GM19328 (cell line): Measurements from ENCODE around the gene EME2.
"Not testable (repeated sequence)": the region's sequence is repeated elsewhere in the genome, so short reads cannot be mapped to it uniquely, and the experiment has no call there.

Experiments
- ATAC-seq: cut with Tn5 transposase; IDR thresholded peaks from one replicate; pipeline ENCODE4 v1.9.1; 2021; ENCODE audit warnings: mild to moderate bottlenecking, moderate library complexity; ENCODE audit not compliant: unreplicated experiment

Gene EME2, protein sequence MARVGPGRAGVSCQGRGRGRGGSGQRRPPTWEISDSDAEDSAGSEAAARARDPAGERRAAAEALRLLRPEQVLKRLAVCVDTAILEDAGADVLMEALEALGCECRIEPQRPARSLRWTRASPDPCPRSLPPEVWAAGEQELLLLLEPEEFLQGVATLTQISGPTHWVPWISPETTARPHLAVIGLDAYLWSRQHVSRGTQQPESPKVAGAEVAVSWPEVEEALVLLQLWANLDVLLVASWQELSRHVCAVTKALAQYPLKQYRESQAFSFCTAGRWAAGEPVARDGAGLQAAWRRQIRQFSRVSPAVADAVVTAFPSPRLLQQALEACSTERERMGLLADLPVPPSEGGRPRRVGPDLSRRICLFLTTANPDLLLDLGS

DNA sequence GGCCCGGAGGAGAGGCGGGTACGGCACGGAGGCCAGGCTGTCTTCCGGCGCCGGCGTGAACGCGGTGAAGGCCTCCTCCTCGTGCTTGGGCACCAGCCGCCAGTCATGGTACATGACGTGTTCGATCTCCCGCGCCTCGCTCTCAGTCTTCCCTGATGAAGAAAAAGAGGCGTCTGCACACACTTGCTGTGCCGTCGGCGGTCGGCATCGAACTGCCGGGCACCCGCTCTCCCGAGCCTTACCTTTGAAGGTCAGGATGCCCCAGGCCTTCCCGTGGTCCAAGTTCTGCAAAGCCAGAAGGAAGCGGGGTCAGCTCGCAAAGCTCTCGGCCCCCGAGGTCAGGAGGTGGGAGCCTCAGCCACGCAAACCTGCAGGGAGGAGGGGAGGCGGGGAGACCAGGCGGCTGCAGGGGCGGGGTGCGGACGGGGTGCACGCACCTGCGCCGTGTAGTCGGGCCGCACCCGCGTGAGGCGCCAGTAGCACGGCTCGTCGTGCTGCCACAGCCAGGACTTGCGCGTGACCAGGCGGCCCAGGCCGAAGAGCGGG lies at the start of gene EME2:
TSS of gene EME2 (plus strand) at position 449 of the 546 bp plus-strand sequence. CDS start 418 bp downstream, outside the sequence.
- ATAC-seq = no peak

DNA sequence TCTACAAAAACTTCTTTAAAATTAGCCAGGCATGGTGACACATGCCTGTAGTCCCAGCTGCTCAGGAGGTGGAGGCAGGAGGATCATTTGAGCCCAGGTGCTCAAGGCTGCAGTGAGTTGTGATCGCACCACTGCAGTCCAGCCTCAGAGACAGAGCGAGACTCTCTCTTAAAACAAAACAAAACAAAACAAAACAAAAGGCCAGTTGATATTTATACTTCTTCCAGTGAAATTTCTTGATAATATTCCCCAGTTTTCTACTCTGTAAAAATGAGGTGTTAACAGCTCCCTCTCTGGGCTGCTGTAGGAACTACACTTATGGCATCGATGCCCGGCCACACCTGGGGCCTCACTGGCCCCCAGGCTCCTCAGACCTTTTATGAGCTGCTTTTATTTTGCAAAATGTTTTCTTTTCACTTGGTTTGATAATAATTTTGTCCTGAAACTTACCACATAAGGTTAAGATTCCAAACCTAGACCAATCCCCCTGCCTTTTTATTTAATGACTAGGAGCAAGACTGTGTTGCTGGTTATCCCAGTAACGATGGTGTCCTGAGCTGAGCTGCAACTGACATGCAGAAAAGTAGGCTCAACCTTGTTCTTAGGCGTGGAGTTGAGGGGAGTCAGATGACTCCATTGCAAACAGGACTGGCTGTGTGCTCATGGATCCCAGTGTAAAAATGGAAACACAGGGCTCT lies 49.0 kb upstream of the EME2 start:
- ATAC-seq = no peak

DNA sequence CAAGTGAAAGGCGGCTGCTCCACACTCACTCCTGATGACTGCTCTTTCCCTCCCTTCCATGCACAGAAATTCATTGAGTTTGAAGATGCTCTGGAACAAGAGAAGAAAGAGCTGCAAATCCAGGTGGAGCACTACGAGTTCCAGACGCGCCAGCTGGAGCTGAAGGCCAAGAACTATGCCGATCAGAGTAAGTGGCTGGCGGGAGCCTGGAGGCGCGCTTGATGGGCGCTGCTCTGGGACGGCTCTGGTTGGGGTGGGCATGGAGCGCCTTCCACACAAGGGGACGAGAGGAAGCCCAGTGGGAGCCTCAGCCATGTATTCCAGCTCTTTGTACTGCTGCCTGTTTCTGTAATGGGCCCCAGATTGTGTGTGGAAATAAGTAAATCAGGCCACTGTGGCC lies 48.1 kb upstream of the EME2 start:
- ATAC-seq = no peak

DNA sequence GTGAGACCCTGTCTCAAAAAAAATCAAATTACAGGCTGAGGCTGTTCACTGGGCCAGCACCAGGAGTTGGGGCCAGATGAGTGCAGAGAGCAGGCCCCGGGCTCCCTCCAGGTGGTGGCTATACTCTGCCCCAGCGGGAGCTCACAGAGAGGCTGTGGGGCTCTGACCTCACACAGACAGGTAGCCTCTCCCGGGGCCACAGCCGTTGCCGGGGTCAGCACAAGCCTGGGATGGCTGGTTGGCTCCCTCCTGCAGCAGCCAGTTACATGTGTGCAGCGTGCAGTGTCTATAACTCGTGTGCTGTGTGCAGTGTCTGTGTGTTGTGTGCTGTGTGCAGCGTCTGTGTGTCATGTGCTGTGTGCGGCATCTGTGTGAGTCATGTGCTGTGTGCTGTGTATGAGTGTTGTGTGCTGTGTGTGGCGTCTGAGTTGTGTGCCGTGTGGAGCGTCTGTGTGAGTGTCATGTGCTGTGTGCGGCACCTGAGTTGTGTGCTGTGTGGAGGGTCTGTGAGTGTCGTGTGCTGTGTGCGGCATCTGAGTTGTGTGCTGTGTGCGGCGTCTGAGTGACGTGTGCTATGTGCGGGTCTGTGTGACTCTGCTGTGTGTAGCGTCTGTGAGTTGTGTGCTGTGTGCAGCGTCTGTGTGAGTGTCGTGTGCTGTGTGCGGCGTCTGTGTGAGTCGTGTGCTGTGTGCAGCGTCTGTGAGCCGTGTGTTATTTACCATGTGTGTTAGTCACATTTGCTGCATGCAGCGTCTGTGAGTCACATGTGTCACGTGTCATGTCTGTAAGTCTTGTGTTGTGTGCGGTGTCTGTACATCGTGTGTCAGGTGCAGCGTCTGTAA lies 45.7 kb upstream of the EME2 start:
- ATAC-seq = no peak

DNA sequence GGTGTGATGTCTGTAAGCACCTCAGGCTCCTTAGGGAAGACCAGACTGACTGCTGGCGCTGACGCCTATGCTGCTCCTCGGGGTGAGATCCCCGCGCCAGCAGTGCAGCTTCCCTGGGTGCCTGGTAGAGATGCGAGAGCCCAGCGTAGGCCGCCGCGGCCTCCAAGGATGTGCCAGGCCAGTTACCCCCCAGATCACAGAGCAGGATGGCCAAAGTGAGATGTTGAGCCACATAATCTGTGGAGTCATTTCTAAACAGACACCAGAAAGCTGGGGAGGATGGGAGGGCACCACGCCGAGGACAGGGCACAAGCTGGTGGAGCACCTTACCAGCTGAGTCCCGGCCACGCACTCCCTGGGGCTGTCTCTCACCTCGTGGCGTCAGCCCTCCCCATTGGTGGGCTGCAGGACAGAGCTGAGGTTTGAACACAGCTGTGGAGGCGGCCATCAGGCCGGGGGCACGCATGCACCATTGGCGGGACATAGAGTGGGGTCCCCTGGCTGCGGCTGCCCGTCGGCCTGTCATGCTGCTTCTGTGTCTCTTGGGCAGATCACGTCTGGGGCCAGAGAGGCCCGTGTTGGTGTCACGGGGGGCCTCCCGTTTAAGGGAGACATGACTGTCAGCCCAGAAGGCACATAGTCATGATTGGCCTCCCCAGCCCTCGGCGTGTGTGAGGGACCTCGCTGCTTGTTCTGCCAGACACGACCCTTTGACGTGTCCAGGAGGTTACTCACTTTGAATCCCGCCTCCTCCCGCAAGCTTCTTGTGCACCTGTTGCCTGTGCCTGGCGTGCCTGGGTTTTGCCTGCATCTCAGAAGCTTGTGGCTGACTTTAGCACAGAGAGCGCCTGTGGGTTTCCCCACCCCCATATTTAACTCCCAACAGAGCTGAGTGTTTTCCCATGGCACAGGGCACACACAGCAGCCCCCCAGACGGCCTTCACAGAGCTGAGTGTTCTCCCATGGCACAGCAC lies 44.7 kb upstream of the EME2 start:
- no peak for ATAC-seq

DNA sequence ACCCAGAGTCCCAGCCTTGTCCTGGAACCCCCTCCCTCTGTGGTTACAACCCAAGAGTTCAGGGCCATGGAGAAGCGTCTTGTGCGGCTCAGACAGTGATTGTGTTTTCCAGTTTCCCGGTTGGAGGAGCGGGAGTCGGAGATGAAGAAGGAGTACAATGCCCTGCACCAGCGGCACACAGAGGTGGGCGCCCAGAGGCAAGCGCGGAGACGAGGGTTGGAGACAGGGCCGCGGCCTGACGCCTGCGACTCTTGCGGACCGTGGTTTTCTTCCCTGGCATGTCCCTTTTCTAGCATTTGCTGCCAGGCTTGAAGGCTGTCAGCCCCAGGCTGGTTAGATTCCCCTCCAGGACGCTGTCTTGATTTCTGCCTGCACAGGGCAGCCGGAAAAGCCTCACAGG lies 43.6 kb upstream of the EME2 start:
- no peak for ATAC-seq

DNA sequence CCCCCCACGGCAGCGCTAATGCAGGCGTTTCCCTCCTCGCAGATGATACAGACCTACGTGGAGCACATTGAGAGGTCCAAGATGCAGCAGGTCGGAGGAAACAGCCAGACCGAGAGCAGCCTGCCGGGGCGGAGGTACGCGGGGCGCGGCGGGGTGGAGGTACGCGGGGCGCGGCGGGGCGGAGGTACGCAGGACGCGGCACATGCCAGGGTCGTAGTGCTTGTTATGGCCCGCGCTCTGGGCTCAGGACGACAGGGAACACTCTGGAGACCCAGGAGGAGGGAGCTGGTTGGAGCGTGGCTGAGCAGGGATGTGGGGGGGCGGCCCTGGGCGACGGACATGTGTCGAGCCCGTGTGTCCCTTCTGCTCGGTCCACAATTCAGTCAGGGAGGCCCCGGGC lies 43.2 kb upstream of the EME2 start:
- no peak for ATAC-seq

DNA sequence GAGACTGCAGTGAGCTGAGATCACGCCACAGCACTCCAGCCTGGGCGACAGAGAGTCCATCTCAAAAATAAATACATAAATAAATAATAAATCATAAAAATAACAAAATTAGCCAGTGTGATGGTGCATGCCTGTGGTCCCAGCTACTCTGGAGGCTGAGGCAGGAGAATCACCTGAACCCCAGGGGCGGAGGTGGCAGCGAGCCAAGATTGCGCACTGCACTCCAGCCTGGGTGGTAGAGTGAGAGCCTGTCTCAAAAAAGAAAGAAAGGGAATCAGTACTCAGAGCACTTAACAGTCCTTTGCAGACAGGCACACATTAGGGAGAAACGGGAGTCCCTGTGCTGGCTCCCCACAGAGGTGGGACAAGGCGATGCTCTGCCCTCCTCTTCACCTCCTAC lies 41.5 kb upstream of the EME2 start:
- no peak for ATAC-seq

DNA sequence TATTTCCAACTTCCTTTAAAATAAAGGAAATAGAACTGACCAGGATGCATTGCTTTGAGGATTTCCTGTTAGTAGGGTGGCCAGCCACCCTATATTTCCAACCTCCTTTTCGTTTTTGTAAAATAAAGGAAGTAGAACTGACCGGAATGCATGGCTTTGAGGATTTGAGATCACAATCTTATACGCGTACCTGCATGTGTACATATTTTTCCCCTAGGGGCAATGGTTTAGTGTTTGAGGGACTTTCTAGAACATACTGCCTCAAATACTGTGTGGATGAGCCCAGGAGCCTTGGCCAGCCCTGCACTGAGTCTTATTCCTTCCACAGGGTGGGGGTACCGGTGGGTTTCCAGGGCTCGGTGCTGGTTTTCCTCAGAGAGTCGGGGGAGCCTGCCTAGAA lies 41.0 kb upstream of the EME2 start:
- no peak for ATAC-seq

DNA sequence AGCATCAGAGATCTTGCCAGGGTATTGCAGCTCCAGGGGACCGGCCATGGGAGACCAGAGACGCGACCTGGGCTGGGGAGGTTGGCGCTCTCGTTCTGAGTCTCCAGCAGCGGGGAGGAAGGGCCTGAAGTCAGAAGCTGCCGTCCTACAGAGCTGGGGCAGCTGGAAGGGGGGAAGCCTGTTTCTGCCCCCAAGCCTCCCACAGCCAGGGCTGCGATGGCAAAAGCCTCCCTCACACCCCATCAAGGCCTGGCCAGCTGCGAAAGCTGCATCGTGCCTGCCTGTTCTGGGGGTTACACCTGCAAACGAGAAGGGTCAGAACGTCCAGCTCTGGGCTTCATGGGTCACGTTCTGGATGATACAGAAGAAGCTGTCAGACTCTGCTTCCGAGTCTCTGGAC lies 40.5 kb upstream of the EME2 start:
- ATAC-seq = no peak

DNA sequence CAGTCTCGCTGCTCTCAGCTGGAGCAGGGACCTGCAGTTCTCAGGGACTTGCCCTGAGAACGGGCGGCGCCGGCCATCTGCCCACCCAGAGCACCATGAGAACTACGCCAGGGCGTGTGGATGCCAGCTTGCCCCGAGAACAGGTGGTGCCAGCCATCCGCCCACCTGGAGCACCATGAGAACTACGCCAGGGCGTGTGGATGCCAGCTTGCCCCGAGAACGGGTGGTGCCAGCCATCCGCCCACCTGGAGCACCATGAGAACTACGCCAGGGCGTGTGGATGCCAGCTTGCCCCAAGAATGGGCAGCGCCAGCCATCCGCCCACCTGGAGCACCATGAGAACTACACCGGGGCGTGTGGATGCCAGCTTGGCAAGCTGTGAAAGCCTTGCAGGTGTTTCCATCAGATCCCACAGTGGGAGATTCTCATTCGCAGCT lies 40.0 kb upstream of the EME2 start:
- ATAC-seq = not testable (repeated sequence)

DNA sequence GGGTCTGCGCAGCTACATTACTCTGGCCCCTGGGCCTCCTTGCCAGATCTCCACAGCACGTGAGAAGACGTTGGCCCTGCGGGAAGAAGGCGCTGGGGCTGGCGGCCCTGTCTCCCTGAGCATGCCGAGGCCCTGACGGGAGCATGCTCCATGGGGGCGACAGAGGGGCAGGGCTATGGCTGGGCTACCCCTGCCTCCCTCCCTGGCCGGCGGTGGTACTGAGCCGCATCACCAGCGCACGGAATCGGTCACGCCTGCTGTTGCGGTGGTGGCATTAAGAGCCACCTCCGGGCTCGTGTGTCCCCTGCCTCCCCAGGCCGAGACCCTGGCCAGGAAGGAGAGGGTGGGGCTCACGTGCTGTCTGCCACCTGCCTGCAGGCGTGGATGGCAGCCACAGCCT lies 38.5 kb upstream of the EME2 start:
- no peak for ATAC-seq

DNA sequence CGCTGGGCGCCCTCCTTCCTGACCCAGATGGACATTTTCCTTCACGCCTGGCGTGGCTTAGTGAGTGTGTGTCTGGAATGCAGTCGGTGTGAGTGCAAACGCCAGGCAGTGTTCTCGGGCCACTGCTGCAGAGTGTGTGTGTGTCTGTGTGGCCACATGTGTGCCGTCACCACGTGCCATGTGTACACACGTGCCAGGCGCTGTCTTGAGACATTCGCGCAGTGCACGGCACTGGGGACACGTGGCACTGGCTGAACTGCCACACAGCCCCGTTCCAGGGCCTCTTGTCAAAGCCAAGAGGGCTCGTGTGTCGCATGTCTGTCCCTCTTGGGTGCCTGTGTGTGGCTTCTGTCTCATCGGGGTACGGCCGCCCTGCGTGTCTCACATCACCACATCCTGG lies 37.8 kb upstream of the EME2 start:
- ATAC-seq = no peak

DNA sequence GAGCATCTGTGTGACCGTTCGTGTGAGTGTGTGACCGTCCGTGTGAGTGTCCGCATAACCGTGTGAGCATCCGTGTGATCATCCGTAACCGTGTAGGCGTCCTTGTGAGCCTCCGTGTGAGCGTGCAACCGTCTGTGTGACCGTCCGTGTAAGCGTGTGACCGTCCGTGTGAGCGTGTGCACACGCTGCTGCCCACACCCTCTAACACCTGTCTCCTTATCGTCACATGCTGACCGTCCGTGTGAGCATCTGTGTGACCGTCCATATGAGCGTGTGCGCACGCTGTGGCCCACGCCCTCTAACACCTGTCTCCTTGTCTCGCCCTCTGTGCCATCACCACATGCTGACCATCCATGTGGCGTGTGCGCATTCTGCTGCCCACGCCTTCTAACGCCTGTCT lies 32.4 kb upstream of the EME2 start:
- no peak for ATAC-seq

DNA sequence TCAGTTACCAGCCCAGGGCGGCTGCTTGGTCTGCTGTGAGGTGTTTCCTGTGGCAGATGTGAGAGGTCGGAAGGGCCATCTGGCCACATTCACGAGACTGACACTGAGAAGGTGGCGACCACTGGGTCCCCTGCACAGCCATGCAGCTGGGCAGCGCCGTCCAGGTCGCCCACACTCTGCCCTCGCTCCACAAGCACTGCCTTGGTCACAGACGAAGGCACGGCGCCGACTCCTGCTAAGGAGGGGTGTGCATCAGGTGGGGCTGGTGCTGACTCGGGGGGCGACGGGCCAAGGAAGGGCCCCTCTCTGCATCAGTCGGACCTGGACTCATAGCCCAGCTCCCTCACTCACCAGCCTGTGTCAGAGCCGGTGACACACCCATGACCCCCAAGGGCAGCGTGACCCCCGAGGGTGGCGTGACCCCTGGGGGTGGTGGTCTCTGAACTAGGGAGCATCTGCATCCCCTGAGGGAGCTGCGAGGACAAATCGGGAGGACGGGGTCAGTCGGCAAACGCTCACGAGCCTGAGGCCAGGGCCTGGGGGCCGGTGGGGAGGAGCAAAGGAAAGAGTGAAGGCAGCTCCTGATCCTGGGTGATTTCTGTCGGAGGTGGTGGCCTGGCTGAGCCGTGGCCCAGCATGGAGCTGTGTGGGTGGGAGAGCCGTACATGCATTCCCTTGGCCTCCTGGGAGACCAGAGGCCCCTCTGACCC lies 31.7 kb upstream of the EME2 start:
- no peak for ATAC-seq

DNA sequence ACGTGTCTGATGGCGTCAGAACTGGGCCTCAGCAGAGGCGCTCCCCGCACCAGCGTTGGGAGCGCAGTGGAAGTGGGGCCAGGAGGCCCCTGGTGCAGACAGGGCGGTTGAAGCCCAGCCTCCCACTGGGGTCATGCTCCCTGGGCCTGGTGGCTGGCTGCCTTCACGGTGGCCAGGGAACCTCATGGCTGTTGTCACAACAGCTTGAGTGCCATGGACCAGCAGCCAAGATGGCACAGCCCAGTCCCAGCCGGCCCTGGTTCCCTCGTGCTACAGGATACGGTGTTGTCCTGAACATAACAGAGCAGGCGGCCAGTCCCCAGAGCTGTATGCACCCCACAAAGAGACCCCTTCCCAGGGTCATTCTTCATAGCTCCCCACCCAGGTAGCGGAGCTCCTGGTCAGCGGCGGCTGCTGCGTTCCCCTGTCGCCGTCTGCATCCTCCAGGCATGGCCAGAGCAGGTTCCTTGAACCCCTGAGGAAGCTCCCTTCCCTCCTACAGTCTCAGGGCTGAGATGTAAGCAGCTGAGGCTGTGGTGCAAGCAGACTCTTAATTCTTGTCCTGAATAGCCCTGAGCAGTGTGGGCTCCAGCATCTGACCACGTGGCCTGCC lies 31.0 kb upstream of the EME2 start:
- ATAC-seq = no peak

DNA sequence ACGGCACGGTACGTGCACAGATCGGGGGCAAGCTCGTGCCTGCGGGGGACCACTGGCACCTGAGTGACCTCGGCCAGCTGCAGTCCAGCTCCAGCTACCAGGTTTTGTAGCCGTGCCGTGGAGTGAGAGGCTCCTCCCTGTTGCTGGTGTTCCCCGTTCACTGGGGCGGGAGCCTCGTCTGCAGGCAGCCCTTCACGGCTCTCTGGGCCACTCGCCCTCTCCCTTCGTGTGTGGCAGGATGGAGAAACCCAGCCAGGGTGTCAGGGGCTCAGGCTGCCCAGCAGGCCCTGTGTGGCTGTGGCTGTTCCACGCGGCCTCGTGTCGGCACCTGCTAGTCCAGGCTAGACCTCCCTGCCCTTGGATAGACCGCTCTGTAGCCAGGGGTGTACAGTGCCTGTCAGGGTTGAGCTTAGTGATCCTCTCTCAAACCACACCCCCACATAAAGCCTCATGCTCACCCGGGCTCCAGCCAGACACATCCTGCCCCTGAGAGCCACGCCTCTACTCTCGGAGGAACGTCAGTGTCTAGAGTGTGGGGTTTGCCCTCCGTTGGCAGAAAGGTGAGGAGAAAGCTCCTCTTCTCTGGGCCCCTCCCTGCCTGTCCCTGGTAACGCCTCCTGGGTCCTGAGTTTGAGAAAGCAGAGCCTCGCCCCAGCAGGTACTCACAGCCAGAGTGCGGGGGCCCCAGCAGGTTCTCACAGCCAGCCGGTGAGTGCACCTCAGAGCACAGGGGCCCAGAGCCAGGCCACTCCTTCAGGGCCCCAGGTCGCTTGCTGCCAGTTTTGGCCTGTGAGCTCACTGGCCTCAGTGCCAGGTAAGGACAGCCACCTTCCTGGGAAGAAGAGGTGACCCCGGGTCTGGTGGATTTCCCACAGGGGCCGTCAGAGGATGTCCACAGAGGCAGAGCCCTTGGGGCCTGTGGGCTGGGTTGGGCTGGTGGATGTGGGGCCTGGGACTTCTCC lies 29.0 kb upstream of the EME2 start:
- no peak for ATAC-seq

DNA sequence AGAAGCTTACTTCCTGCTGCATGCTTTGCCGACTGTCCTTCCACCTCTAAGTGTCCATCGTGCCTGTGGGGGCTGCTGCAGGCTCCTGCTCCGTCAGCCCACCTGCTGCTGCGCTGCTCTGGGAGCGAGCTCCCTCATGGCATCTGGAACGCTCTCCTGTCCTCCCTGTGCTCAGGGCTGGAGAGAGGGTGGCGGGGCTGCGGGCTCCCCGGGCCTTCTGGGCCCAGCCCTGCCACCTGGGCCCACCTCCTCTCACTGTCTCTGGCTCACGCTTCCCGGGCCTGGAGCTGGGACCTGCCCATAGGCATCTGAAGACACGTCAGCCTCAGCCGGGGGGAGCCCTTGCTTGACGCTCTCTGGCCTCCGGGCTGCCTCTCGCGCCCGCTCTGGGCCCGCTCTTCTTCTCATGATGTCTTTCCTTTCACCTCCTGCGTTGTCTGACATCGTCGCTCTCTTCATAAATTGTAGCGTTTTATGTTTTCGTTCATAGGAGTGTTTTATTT lies 28.2 kb upstream of the EME2 start:
- no peak for ATAC-seq
